NCI-H510A (cell line): ENCODE results near the gene NOL9.

Source experiments
- DNase-seq: peaks from one replicate; lab custom pipeline; 2025; lab: John Stamatoyannopoulos, UW

Gene NOL9

GRCh38 chr1:6519935-6520671 is 34.2 kb downstream of the NOL9 start:
- no peak for DNase-seq

GRCh38 chr1:6519491-6519934 is 34.8 kb downstream of the NOL9 start:
- no peak for DNase-seq

DNA sequence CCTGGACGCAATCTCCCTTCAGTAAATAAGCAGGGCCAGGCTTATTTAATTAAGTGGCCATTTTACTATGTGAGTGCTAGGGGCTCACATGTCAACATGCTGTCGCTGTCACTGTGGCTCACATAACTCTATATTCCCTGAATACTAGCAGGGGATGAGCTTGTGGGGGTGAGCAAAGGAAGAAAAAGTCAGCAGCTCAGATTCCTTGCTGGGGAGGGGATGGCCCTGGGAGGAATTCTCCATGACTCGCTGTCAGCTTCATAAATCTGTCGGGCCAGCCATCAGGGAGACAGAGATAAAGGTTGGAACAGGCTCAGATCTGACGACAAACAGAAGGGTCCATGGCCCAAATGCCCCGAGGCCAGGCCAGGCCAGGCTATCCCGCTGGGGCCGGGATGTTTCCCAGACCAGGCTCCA is 36.9 kb downstream of the NOL9 start:
- DNase-seq = no peak

DNA sequence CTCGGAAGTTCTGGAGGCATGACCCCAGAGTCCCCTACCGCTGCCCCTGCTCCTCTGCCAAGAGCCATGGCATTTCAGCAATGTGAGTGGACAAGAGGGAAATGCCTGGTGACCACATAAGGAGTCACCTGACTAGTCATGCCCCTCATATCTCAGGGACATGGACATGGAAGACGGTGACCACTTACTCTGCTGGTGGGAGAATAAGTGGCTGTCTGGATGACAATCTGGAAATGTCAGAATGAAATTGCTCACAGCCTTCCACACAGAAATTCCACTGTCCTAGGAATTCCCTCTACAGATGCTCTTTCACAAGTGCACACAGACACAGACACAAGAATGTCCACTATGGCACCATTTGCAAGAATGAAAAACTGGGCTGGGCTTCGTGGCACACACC is 38.5 kb downstream of the NOL9 start:
- DNase-seq = no peak

DNA sequence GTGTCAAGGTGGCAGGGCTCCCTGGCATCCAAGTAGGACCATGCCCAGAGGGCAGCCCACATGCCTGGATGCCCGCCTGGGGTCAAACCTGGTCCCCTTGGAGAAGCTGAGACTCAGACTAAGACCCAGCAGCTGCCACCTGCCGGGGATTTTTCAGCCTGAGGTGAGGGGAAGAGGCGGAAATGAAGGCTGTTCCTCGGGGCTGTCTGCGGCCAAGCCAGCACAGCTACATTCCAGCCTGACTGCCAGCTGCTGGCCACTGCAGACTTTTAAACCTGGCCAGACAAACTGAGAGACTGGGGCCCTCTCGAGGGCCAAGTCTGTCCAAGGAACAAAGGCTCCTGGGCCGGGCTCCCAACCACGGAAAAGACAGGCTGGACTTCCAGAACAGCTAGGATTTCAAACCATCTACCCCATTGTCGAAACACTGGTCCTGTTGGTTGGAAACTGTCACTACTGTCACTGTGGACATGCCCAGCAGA is 41.0 kb downstream of the NOL9 start:
- DNase-seq = no peak

DNA sequence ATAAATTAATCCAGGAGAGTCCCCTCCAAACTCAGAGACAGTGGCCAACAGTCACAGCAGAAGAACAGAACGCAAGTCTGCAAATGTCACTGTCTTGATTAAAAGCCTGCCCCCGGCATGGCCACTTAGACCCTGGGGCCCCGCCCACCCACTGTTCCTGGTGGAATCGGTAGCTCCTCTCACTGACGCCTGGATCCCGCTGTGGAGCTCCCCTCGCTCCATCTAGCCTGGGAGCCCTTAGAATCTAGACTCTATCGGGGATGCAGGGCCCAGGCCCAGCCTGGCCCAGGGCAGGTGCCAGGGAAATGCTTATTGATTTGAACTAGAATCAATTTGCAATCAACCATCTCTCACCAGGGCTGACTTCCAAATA is 41.4 kb downstream of the NOL9 start:
- no peak for DNase-seq

DNA sequence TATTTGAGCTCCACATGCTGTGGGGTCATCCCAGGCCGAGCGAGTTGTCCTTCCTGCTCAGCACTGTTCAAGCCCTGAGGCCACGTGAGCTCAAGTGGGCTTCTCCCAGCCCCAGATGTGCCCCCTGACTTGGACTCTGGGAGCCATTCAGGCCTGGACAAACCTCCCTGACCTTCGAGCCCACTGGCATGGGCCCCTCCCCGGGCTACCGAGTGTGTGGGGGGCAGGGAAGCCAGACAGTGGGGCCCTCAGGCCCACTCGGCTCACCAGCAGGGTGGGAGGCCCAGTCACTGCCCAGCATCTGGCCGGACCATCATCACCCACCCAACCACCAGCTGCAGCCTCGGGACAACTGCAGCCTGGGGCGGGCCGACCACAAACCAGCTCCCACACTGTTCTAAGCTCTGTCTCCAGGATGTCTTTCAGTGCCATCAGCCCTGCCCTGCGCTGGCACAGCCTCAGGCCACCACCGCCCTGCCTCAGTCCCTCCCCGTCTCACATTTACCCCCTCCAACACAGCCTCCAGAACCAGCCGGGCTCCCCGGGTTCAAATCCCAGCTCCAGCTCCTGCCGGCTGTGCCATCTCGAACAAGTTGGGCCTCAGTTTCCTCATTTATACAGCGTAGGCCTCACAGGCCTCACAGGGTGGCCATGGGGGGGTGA is 41.9 kb downstream of the NOL9 start:
- DNase-seq = no peak

GRCh38 chr1:6511561-6512244 is 42.6 kb downstream of the NOL9 start:
- DNase-seq = no peak

DNA sequence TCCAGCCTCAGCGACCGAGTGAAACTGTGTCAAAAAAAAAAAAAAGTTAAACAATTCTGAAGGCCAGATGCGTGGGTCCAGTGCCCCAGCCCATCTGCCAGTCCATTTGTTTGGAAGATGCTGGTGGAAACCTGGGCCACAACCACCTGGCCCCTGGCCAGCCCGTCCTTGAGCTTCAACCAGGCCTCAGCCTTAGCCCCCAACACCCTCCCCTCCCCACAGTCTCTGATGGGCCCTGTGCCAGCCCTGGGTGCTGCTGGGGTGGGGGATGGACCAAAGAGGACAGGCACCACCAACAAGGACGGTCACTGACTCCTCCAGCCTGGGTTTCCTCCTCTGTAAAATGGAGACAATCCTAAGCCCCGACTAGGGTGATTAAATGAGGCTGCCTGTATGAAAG is 43.3 kb downstream of the NOL9 start:
- no peak for DNase-seq

DNA sequence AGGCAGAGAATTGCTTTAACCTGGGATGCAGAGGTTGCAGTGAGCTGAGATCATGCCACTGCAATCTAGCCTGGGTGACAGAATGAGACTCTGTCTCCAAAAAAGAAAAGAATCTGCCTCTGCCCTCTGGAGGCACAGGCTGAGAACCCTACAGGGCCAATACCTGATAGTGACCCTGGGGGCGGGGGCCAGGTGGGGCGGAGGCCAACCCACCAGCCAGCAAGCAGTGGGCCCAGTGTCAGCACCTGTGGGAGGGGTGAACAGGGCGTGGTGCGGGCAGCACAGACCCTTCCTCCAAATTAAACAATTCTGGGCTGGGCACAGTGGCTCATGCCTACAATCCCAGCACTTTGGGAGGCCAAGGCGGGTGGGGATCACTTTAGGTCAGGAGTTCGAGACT is 43.8 kb downstream of the NOL9 start:
- no peak for DNase-seq

GRCh38 chr1:6509919-6510291 is 44.4 kb downstream of the NOL9 start:
- no peak for DNase-seq

DNA sequence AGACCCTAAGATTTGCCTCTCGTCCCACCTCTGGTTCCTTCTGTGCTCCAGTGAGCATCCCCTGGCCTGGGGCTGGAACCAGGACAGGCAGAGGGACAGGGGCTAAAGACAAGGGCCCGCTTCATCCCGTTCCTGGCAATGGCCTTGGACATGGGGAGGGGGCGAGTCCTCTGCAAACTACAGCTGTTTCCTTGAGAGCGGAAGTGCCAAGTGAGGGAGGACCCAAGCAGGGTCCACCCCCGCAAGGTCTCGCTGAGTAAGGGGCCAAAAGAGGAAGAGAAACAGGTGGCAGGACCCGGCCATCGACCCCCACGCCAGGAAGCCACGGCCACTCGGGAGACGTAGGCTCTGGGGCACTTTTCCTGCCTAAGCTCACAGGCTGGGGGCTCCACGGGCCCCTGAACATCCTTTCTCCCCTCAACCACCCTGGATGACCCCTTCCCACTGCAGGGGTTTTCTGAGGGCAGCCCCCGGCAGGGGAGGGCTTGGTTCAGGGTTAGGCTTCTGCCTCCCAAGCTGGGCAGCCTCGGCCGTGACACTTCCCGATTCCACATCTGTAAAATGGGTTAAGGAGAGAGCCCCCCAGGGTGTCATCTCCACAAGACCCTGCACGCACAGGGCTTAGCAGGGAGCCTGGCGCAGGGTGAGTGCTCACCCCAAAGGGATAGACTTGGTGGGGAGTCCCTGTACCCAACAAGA is 44.9 kb downstream of the NOL9 start:
- no peak for DNase-seq

DNA sequence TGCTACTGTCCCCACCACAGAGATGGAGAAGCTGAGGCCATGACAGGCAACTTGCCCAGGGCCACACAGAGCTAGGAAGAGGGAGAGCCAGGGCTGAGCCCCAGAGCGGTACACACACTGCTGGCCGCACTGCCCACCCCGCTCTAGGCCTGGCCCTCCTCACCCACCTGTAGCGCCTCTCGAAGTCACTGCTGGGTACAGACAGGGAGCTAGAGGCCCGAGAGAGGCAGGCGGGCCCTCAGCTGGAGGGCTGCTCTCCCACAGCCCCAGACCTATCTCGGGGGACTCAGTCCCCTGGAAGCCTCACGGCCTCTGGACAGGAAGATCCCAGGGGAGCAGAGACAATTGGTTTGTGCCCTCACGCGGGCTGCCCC is 45.5 kb downstream of the NOL9 start:
- no peak for DNase-seq

DNA sequence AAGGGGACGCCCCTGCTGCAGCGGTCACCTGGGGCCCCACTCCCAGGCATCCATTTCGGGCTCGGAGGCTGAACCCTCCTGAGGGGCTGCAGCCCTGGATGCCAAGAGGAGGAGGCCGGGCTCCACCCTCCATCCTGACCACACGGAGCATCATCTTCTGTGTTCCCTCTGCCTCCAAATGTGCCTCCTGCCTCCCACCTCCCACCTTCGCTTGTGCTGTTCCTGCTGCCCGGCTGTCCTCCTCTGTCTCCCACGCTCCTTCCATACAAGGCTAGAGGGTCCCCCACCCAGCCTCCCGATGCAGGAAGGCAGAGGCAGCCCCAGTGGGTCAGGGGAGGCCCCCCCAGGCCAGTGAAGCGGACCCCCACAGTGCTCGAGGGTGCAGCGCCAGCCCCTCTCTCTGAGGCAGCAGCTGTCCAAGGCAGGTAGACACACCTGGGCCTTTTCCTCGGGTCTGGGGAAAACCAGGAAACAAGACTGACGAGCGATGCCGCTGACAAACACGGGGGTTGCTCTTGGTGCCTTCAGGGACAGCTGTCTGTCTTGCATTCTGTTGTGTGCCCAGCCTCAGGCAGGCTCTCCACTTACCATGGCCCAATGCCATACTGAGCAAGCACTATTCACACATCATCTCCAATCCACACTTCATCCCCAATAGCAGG is 46.0 kb downstream of the NOL9 start:
- no peak for DNase-seq

GRCh38 chr1:6507461-6507911 is 46.8 kb downstream of the NOL9 start:
- DNase-seq = no peak

GRCh38 chr1:6507037-6507428 is 47.3 kb downstream of the NOL9 start:
- DNase-seq = no peak

- DNase-seq = no peak
These were observed 47.9 kb downstream of the NOL9 start for GRCh38 chr1:6506210-6507036.

DNA sequence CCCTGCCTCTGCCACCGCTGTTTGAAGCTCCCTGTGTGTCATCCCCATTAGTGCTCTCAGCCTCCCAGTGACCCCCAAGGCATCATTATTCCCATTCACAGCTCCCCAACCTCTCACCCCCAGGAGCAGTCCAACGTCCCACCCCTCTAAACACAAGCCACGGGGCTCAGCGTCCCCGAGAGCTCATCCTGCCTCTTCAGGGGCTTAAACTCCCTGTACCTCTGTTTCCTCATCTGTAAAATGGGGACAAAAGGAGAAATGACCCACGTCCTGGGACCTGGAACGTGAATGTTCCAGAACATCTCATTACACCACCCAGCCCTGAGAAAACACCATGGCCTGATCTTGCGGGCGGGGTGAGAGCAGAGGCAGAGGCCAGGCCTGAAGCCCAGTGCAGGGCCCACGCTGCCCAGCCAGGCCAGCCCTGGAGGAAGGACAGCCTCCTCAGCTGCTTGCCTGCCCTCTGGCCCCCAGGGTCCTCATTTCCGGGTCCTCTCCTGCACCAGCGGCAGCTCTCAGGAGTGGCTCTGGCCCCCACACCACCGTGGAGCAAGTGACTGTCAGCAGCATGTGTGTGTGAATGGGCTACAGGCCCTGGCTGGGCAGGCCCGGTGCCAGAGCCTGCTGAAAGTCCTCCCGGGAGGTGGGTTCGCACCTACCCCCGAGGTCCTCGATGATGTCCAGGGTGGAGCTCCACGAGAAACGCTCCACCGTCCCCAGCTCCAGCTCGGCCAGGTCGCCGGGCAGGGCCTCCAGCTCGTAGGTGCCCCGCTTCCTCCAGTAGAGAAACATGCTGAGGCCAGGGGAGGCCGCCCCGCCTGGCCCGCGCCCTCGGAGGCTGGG is 48.7 kb downstream of the NOL9 start:
- DNase-seq = no peak

DNA sequence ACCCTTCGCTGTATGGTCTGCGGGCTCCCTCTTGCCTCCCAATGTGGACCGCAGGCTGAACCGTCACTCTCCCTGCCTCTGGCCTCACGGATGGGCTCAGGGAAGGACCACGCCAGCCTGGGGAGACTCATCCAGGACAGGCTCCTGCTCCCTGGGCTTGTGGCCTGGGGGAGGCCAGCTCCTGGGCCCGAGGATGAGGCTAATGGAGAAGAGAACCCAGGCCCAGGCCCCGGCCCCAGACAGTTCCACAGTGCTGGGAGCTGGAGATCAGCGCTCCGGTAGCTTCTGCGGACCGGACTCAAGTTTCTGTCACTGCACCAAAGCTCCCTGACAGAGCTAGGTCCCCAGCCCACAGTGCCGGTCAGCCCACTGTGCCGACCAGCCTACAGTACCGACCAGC is 49.4 kb downstream of the NOL9 start:
- DNase-seq = no peak
